ENCODE data around the gene PDE7B.
A peak's percentile ranks its signal among the peaks of the same experiment; 100 is the strongest.

GRCh38 chr6:136051140-136051775, 199.8 kb downstream of the PDE7B start:
- TF ChIP-seq CTCF (IDR thresholded peaks at IDR 0.05): no peak
- peak; percentile 41 to 42 for TF ChIP-seq POLR2AphosphoS5 (IDR thresholded peaks at IDR 0.05)
- no peak for TF ChIP-seq POLR2A (IDR thresholded peaks at IDR 0.05; ENCODE audit: low read depth)
